Ascending aorta (tissue), 2 donors: ENCODE data around the gene CTU1. TPM values are rescaled to one million over a fixed set of nuclear protein-coding genes. Genes with fewer than 3 reads are reported as not detected.

Experiments used
- DNase-seq, 2 donors: peaks; one replicate each; pipeline ENCODE4 v3.0.0-alpha.2; 2019; ENCODE audit warnings: low spot score in 2 of 2
- H3K27ac ChIP-seq, 2 donors: fragments of 200-600 bp; sonication (generic); one replicate each; pipeline ENCODE4 v1.5.1; 2016 to 2017; ENCODE audit warnings: mild to moderate bottlenecking in 1 of 2
- H3K27me3 ChIP-seq: fragments of 200-600 bp; sonication (generic); one replicate; pipeline ENCODE4 v1.5.1; 2017
- H3K36me3 ChIP-seq, 2 donors: fragments of 200-600 bp; sonication (generic); one replicate each; pipeline ENCODE4 v1.5.1; 2016
- H3K4me1 ChIP-seq, 2 donors: fragments of 200-600 bp; sonication (generic); one replicate each; pipeline ENCODE4 v1.5.1; 2016 to 2017; ENCODE audit warnings: mild to moderate bottlenecking in 1 of 2
- H3K4me3 ChIP-seq, 2 donors: fragments of 200-600 bp; sonication (generic); one replicate each; pipeline ENCODE4 v1.5.1; 2016 to 2017; ENCODE audit warnings: mild to moderate bottlenecking in 1 of 2
- H3K9me3 ChIP-seq, 2 donors: fragments of 200-600 bp; sonication (generic); one replicate each; pipeline ENCODE4 v1.5.1; 2016
- CTCF ChIP-seq, 3 experiments: fragments of 200-600 bp in 2 of 3; fragments of 450-650 bp in 1 of 3; sonication (generic) in 2 of 3; IDR thresholded peaks; one replicate each; pipeline ENCODE4 v1.5.1; 2016 to 2019; ENCODE audit warnings: antibody characterized with exemption in 3 of 3, mild to moderate bottlenecking in 1 of 3, moderate library complexity in 1 of 3
- intact Hi-C: fragments of 100-400 bp; cut with DNase I; formaldehyde crosslinking; loops from one replicate; pipeline ENCODE4 v1.15.1; 2023
- total RNA-seq: library from RNA; depleted of rRNA; stranded (reverse); fragments of >200 nt; gene quantifications from one replicate; pipeline ENCODE4 v1.1.0, GENCODE V29; 2016

Gene CTU1
- total RNA-seq, 1 donor from 2014 or later: 8.9 TPM

- intact Hi-C loops: no loop called here
- DNase-seq: no peak
- Histone ChIP-seq H3K4me1 (no peaks in the 10 kb centered on the region), H3K4me3 (no peak overlapping the region), H3K36me3 (no peaks in the 10 kb centered on the region), H3K9me3 (no peaks in the 10 kb centered on the region), H3K27ac (no peak overlapping the region), H3K27me3 (no peaks in the 10 kb centered on the region)
- no peak for TF ChIP-seq CTCF (IDR thresholded peaks at IDR 0.05)
Observed at GRCh38 chr19:51129716-51130115, 21.5 kb upstream of the CTU1 start.

- H3K4me1 ChIP-seq: no peaks in the 10 kb centered on the region
- H3K9me3 ChIP-seq: no peaks in the 10 kb centered on the region
- no peaks in the 10 kb centered on the region for H3K27me3 ChIP-seq
- peak overlapping the region in 1 of 2 donors; percentile 25 for H3K4me3 ChIP-seq
- no peak for DNase-seq
- TF ChIP-seq CTCF (IDR thresholded peaks at IDR 0.05): no peak
- peak overlapping the region in 1 of 2 donors; percentile 12 for H3K27ac ChIP-seq
- H3K36me3 ChIP-seq: no peaks in the 10 kb centered on the region
- intact Hi-C loops: no loop called here
Observed at GRCh38 chr19:51128227-51128626, 20.0 kb upstream of the CTU1 start.

- peak in 1 of 2 donors; percentile 74 for DNase-seq
- H3K4me1 ChIP-seq: no peaks in the 10 kb centered on the region
- H3K27me3 ChIP-seq: no peaks in the 10 kb centered on the region
- H3K27ac ChIP-seq: no peak overlapping the region
- intact Hi-C loops: no loop called here
- peak overlapping the region in 1 of 2 donors; percentile 25 for H3K4me3 ChIP-seq
- H3K36me3 ChIP-seq: no peaks in the 10 kb centered on the region
- TF ChIP-seq CTCF (IDR thresholded peaks at IDR 0.05): no peak
- no peaks in the 10 kb centered on the region for H3K9me3 ChIP-seq
Observed at GRCh38 chr19:51127755-51128154, 19.5 kb upstream of the CTU1 start.

GRCh38 chr19:51127032-51127431 lies 18.8 kb upstream of the CTU1 start:
- H3K4me3 ChIP-seq: peak overlapping the region in 1 of 2 donors; percentile 22

GRCh38 chr19:51125421-51126075 lies 17.3 kb upstream of the CTU1 start:
- DNase-seq: peak in 1 of 2 donors; percentile 61
- Histone ChIP-seq H3K36me3 (no peaks in the 10 kb centered on the region), H3K9me3 (no peaks in the 10 kb centered on the region), H3K4me1 (no peaks in the 10 kb centered on the region), H3K4me3 (peak overlapping the region in 1 of 2 donors; percentile 15), H3K27me3 (no peaks in the 10 kb centered on the region), H3K27ac (peak overlapping the region in 1 of 2 donors; percentile 42)
- intact Hi-C loops: no loop called here
- TF ChIP-seq CTCF (IDR thresholded peaks at IDR 0.05): no peak

More at GRCh38 chr19:51127032-51127431, 18.8 kb upstream of the CTU1 start:
- Histone ChIP-seq H3K9me3 (no peaks in the 10 kb centered on the region), H3K4me1 (no peaks in the 10 kb centered on the region), H3K36me3 (no peaks in the 10 kb centered on the region), H3K27ac (peak overlapping the region in 1 of 2 donors; percentile 27), H3K27me3 (no peaks in the 10 kb centered on the region)
- TF ChIP-seq CTCF (IDR thresholded peaks at IDR 0.05): no peak
- intact Hi-C loops: no loop called here
- no peak for DNase-seq
